Measurements from ENCODE around the gene BMAL1. TPM values are rescaled to one million over a fixed set of nuclear protein-coding genes. Genes with fewer than 3 reads are reported as not detected.

The BMAL1 gene
- total and polyA plus RNA-seq, 2 of the 4 experiments (the other 2 are of a cell fraction), result 8.8 to 9.9 TPM

DNA sequence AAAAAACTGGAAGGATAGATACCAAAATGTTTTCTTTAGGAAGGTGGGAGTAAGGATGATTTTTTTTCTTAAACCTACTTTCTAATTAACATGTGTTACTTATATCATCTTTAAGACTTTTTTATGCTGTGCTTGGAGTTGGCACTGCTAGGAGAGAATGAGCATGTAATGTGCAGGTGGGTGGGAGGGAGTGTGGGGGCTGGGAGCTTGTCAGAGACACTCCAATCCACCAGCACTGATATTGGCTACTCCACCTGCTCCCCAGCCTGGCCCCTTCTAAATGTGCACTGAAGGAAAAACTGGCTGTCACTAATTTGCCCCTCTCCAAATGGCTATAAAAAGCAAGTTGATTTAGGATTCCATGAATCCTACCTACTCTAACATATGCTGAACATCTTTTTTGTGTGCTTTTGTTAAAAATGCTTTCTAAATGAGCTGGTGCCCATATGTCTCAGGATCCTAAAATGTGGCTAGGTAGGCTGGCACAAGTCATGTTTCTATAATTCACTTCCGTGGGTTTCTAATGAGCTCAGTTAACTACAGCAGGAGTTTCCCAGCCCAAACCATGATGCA lies 44.3 kb upstream of the BMAL1 start:
- Histone ChIP-seq H2AFZ (replicated peaks; ENCODE audit: low read length, poor library complexity) (no peak overlapping the region), H2BK120ac (ENCODE audit: low read depth, low read length) (no peak overlapping the region), H3K4me3 (ENCODE audit: insufficient read depth, low read depth, low read length) (no peak overlapping the region), H3K9me3 (ENCODE audit: control insufficient read depth, insufficient read depth, low read length) (no peaks in the 10 kb centered on the region), H3K9me1 (ENCODE audit: insufficient read depth, low read length) (peaks cover 4% of the 10 kb centered on the region; the same call in 1 of the 2 replicates), H4K91ac (ENCODE audit: insufficient read depth, low read depth, low read length) (no peak overlapping the region), H3K23ac (ENCODE audit: low read depth, low read length) (no peak overlapping the region), H4K8ac (ENCODE audit: low read depth in 2 of 2, low read length in 2 of 2) (no peak overlapping the region), H3K14ac (replicated peaks; ENCODE audit: low read depth, low read length) (no peak overlapping the region), H4K20me1 (ENCODE audit: insufficient read depth, low read length) (no peaks in the 10 kb centered on the region), H3K9ac (ENCODE audit: low read depth, low read length) (no peak overlapping the region), H3K4me1 (ENCODE audit: control insufficient read depth, insufficient read depth, low read length) (peaks cover 3% of the 10 kb centered on the region; the same call in 1 of the 2 replicates), H2BK5ac (ENCODE audit: low read depth, low read length, poor library complexity, severe bottlenecking) (no peak overlapping the region), H2BK20ac (ENCODE audit: low read depth, low read length) (no peak overlapping the region), H3K36me3 (ENCODE audit: control insufficient read depth, insufficient read depth, low read length) (no peaks in the 10 kb centered on the region), H3K56ac (ENCODE audit: extremely low read depth, insufficient read depth, low read length) (no peak overlapping the region), H3K79me1 (ENCODE audit: low read depth in 1 of 2, low read length in 2 of 2) (no peaks in the 10 kb centered on the region), H2AK5ac (ENCODE audit: low read depth, low read length) (no peak overlapping the region; the same call in 1 of the 2 replicates), H3K4me2 (ENCODE audit: low read depth, low read length) (no peak overlapping the region), H3K4ac (ENCODE audit: low read depth, low read length) (no peak overlapping the region), H3K18ac (ENCODE audit: low read depth, low read length) (no peak overlapping the region), H2AK9ac (replicated peaks; ENCODE audit: low read depth, low read length, poor library complexity) (no peak overlapping the region), H4K5ac (ENCODE audit: low read depth, low read length) (no peak overlapping the region), H3K27ac (ENCODE audit: insufficient read depth, low read length) (no peak overlapping the region), H3K27me3 (ENCODE audit: control insufficient read depth, insufficient read depth, low read length) (no peaks in the 10 kb centered on the region), H2BK15ac (ENCODE audit: low read depth, low read length) (no peak overlapping the region)
- BruUV-seq (replicated peaks), result no TSS peak
- dilution Hi-C loops (cut with HindIII; ENCODE audit: low sequenced_read_pairs, unreplicated experiment) (no loop called here), intact Hi-C loops (cut with micrococcal nuclease) (no loop called here), in situ Hi-C loops (cut with MboI; ENCODE audit: low sequenced_read_pairs) (no loop called here)
- ChIA-PET CTCF (no interaction called here), POLR2A (ENCODE audit: unreplicated experiment) (interaction anchor here (0.5 kb wide), 1 partner anchor 17 kb away, joined by 4 read pairs; no protein-coding TSS in a partner anchor)
- no CpG with 5 or more reads among the region's 1 CpG for WGBS, 2 experiments (ENCODE audit: extremely low coverage in 2 of 2, insufficient read length in 1 of 2)
- ATAC-seq (ENCODE audit: low read depth) (no peak), DNase-seq (no peak)
- TF ChIP-seq MAZ (IDR thresholded peaks at IDR 0.05; ENCODE audit: borderline replicate concordance, low read depth, low read length) (no peak), CHD1 (IDR thresholded peaks at IDR 0.05; ENCODE audit: low read depth, low read length) (no peak), RCOR1 (IDR thresholded peaks at IDR 0.05; ENCODE audit: insufficient replicate concordance, low read length) (no peak), RAD21 (IDR thresholded peaks at IDR 0.05; ENCODE audit: low read length) (no peak), FOS (IDR thresholded peaks at IDR 0.05; ENCODE audit: low read depth, low read length) (no peak), SMC3 (IDR thresholded peaks at IDR 0.05; ENCODE audit: low read depth, low read length) (no peak), MXI1 (IDR thresholded peaks at IDR 0.05; ENCODE audit: borderline replicate concordance, low read depth, low read length) (no peak), CEBPB (IDR thresholded peaks at IDR 0.05; ENCODE audit: low read depth, low read length) (no peak), POLR2A (IDR thresholded peaks at IDR 0.05; ENCODE audit: low read depth, low read length) (no peak), MAFK (IDR thresholded peaks at IDR 0.05; ENCODE audit: low read depth, low read length) (no peak), BHLHE40 (IDR thresholded peaks at IDR 0.05; ENCODE audit: low read depth, low read length) (no peak), NFE2L2 (IDR thresholded peaks at IDR 0.05; ENCODE audit: low read depth, low read length) (no peak)
- TF ChIP-seq, protein P1, sequence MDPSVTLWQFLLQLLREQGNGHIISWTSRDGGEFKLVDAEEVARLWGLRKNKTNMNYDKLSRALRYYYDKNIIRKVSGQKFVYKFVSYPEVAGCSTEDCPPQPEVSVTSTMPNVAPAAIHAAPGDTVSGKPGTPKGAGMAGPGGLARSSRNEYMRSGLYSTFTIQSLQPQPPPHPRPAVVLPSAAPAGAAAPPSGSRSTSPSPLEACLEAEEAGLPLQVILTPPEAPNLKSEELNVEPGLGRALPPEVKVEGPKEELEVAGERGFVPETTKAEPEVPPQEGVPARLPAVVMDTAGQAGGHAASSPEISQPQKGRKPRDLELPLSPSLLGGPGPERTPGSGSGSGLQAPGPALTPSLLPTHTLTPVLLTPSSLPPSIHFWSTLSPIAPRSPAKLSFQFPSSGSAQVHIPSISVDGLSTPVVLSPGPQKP (IDR thresholded peaks at IDR 0.05; ENCODE audit: borderline replicate concordance, low read depth, low read length), result no peak
- TF ChIP-seq, protein P2, sequence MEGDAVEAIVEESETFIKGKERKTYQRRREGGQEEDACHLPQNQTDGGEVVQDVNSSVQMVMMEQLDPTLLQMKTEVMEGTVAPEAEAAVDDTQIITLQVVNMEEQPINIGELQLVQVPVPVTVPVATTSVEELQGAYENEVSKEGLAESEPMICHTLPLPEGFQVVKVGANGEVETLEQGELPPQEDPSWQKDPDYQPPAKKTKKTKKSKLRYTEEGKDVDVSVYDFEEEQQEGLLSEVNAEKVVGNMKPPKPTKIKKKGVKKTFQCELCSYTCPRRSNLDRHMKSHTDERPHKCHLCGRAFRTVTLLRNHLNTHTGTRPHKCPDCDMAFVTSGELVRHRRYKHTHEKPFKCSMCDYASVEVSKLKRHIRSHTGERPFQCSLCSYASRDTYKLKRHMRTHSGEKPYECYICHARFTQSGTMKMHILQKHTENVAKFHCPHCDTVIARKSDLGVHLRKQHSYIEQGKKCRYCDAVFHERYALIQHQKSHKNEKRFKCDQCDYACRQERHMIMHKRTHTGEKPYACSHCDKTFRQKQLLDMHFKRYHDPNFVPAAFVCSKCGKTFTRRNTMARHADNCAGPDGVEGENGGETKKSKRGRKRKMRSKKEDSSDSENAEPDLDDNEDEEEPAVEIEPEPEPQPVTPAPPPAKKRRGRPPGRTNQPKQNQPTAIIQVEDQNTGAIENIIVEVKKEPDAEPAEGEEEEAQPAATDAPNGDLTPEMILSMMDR (conservative IDR thresholded peaks at IDR 0.05; ENCODE audit: low read depth, low read length), result no peak
- TF ChIP-seq, protein P3, sequence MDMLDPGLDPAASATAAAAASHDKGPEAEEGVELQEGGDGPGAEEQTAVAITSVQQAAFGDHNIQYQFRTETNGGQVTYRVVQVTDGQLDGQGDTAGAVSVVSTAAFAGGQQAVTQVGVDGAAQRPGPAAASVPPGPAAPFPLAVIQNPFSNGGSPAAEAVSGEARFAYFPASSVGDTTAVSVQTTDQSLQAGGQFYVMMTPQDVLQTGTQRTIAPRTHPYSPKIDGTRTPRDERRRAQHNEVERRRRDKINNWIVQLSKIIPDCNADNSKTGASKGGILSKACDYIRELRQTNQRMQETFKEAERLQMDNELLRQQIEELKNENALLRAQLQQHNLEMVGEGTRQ (IDR thresholded peaks at IDR 0.05; ENCODE audit: low read depth, low read length), result no peak

Data from IMR-90 (cell line).